ACC112 (cell line): ENCODE measurements around the gene CXXC1.

ENCODE experiments used
- H2AFZ ChIP-seq: fragments of 200-600 bp; sonication (generic); one replicate; pipeline ENCODE4 v1.6.0; 2017; ENCODE audit warnings: antibody characterized with exemption, low read length; ENCODE audit not compliant: unreplicated experiment
- H3K27ac ChIP-seq: fragments of 200-600 bp; sonication (generic); 2 replicates; pipeline ENCODE4 v1.5.1; 2014; ENCODE audit warnings: low read depth, mild to moderate bottlenecking, antibody characterized with exemption, low read length, moderate library complexity
- H3K27me3 ChIP-seq: fragments of 200-600 bp; sonication (generic); 2 replicates; pipeline ENCODE4 v1.6.1; 2014; ENCODE audit warnings: mild to moderate bottlenecking, antibody characterized with exemption, low read length, moderate library complexity, mixed read lengths; ENCODE audit not compliant: insufficient read depth
- H3K36me3 ChIP-seq: fragments of 200-600 bp; sonication (generic); 2 replicates; pipeline ENCODE4 v1.6.1; 2016; ENCODE audit warnings: mild to moderate bottlenecking, antibody characterized with exemption, low read length, moderate library complexity, mixed read lengths; ENCODE audit not compliant: insufficient read depth
- H3K4me1 ChIP-seq: fragments of 200-600 bp; sonication (generic); one replicate; pipeline ENCODE4 v1.6.1; 2016; ENCODE audit warnings: low read length, mixed read lengths; ENCODE audit not compliant: insufficient read depth, unreplicated experiment, control insufficient read depth
- H3K4me3 ChIP-seq: fragments of 200-600 bp; sonication (generic); 2 replicates; pipeline ENCODE4 v1.5.1; 2014; ENCODE audit warnings: mild to moderate bottlenecking, low read depth, low read length
- H3K79me2 ChIP-seq: fragments of 200-600 bp; sonication (generic); one replicate; pipeline ENCODE4 v1.6.0; 2016; ENCODE audit warnings: low read length; ENCODE audit not compliant: control insufficient read depth, unreplicated experiment, insufficient read depth

Gene CXXC1

GRCh38 chr18:50287441-50288347 is at the start of gene CXXC1:
CXXC1 (minus strand) TSS chr18:50287692; CDS start chr18:50287589, 103 bp downstream.
- Histone ChIP-seq H3K4me1 (peaks cover 13% of the 10 kb centered on the region), H3K79me2 (peaks cover 9% of the 10 kb centered on the region), H3K4me3 (peak within 1 kb of the TSS; percentile 90), H3K36me3 (0 out of 2 replicates have a peak, but pooled peaks cover 7% of the 10 kb centered on the region), H2AFZ (peak within 1 kb of the TSS; percentile 97), H3K27ac (peak within 1 kb of the TSS; percentile 14; the same call in 1 of the 2 replicates), H3K27me3 (no peaks in the 10 kb centered on the region)

GRCh38 chr18:50334546-50335152 is 47.2 kb upstream of the CXXC1 start:
- H3K36me3 ChIP-seq, result no peaks in the 10 kb centered on the region
- H3K79me2 ChIP-seq, result no peaks in the 10 kb centered on the region
- no peak overlapping the region for H3K4me3 ChIP-seq
- H2AFZ ChIP-seq, result no peak overlapping the region
- H3K27me3 ChIP-seq, result peaks cover 57% of the 10 kb centered on the region
- no peaks in the 10 kb centered on the region for H3K4me1 ChIP-seq
- no peak overlapping the region for H3K27ac ChIP-seq

GRCh38 chr18:50331691-50332090 is 44.2 kb upstream of the CXXC1 start:
- Histone ChIP-seq H3K36me3 (no peaks in the 10 kb centered on the region), H2AFZ (no peak overlapping the region), H3K4me3 (no peak overlapping the region), H3K27ac (no peak overlapping the region), H3K79me2 (no peaks in the 10 kb centered on the region), H3K27me3 (peaks cover 37% of the 10 kb centered on the region; the same call in 1 of the 2 replicates), H3K4me1 (no peaks in the 10 kb centered on the region)

- Histone ChIP-seq H3K4me3 (no peak overlapping the region), H3K4me1 (no peaks in the 10 kb centered on the region), H2AFZ (no peak overlapping the region), H3K27ac (no peak overlapping the region), H3K79me2 (no peaks in the 10 kb centered on the region), H3K27me3 (peaks cover 29% of the 10 kb centered on the region; the same call in 1 of the 2 replicates), H3K36me3 (no peaks in the 10 kb centered on the region)
Measured at GRCh38 chr18:50330176-50330575, 42.7 kb upstream of the CXXC1 start.

GRCh38 chr18:50327983-50328382 is 40.5 kb upstream of the CXXC1 start:
- Histone ChIP-seq H3K4me3 (no peak overlapping the region), H3K27me3 (peaks cover 26% of the 10 kb centered on the region; the same call in 1 of the 2 replicates), H3K4me1 (no peaks in the 10 kb centered on the region), H3K27ac (no peak overlapping the region), H3K79me2 (no peaks in the 10 kb centered on the region), H3K36me3 (no peaks in the 10 kb centered on the region), H2AFZ (no peak overlapping the region)

GRCh38 chr18:50320719-50321118 is 33.2 kb upstream of the CXXC1 start:
- Histone ChIP-seq H3K4me1 (no peaks in the 10 kb centered on the region), H3K27me3 (peaks cover 44% of the 10 kb centered on the region), H3K27ac (no peak overlapping the region), H2AFZ (no peak overlapping the region), H3K79me2 (no peaks in the 10 kb centered on the region), H3K4me3 (no peak overlapping the region), H3K36me3 (no peaks in the 10 kb centered on the region)

- no peaks in the 10 kb centered on the region for H3K4me1 ChIP-seq
- H3K27me3 ChIP-seq, result peaks cover 39% of the 10 kb centered on the region
- no peak overlapping the region for H3K27ac ChIP-seq
- no peaks in the 10 kb centered on the region for H3K79me2 ChIP-seq
- no peak overlapping the region for H2AFZ ChIP-seq
- H3K4me3 ChIP-seq, result no peak overlapping the region
- H3K36me3 ChIP-seq, result no peaks in the 10 kb centered on the region
Measured at GRCh38 chr18:50315100-50315871, 27.8 kb upstream of the CXXC1 start.

GRCh38 chr18:50313873-50314460 is 26.5 kb upstream of the CXXC1 start:
- Histone ChIP-seq H3K79me2 (no peaks in the 10 kb centered on the region), H3K36me3 (no peaks in the 10 kb centered on the region), H3K4me3 (no peak overlapping the region), H2AFZ (no peak overlapping the region), H3K27me3 (peaks cover 31% of the 10 kb centered on the region), H3K4me1 (no peaks in the 10 kb centered on the region), H3K27ac (no peak overlapping the region)

GRCh38 chr18:50313031-50313607 is 25.6 kb upstream of the CXXC1 start:
- Histone ChIP-seq H3K79me2 (no peaks in the 10 kb centered on the region), H3K4me3 (no peak overlapping the region), H3K27ac (no peak overlapping the region), H3K27me3 (peaks cover 31% of the 10 kb centered on the region), H3K36me3 (no peaks in the 10 kb centered on the region), H2AFZ (no peak overlapping the region), H3K4me1 (peaks cover 6% of the 10 kb centered on the region)
